ENCODE measurements around the gene ERMARD.

Gene ERMARD

DNA sequence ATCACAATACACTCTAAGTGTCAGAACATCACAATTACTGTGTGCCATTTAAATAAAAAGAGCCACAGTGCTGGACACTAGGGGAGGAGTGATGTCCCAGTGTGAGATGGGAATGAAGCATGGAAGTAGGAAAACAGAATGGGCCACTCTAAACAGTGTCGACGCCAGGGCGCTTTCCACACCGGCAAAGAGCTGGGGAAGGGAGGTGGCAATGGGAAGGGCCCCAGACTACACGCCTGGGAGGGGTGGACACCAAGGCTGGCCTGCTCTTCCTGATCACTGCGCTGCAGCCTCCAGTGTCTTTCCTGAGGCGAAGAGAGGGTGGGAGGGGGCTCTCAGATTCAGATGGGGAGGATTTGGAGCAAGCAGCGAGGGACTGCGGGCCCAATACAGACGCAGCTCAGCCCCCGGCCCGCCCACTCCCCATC lies 75.9 kb downstream of the ERMARD start:
- DNase-seq = no peak

DNA sequence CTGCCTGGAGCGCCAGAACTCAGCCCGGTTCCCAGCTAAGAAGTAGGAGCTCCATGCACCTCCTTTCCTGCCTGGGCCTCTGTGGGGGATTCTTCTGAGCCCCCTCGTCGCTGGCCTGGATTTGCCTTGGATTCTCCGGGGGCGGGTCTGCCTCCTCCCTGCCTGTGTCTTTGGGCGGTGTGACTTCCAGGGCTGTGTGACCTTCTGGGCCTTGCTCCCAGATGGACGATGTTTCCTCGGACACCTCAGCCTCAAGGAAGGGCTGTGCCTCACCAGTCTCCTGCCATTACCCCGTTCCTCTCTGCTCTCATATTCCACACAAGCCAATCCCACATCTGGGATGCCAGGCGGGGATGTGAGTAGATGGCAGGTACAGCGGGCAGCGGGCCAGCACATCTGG lies 76.8 kb downstream of the ERMARD start:
- DNase-seq = no peak

GRCh38 chr6:169829786-169830185 lies 78.4 kb downstream of the ERMARD start:
- no peak for DNase-seq

GRCh38 chr6:169830876-169831275 lies 79.5 kb downstream of the ERMARD start:
- DNase-seq = no peak
